Caco-2 (cell line): ENCODE measurements around the gene BRINP3. TPM values are rescaled to one million over a fixed set of nuclear protein-coding genes. Genes with fewer than 3 reads are reported as not detected.

Source experiments
- BruUV-seq: library from RNA; stranded (reverse); fragments of 400-500 nt; replicated peaks from 2 replicates; lab custom pipeline; 2021; lab: Mats Ljungman, UMichigan
- CTCF ChIA-PET: fragments of 300-600 bp; sonication (Branson Sonifier 250); formaldehyde crosslinking; loops from one replicate; lab custom pipeline; 2022; ENCODE audit warnings: antibody characterized with exemption; lab: Charles Lee
- POLR2A ChIA-PET: fragments of 300-600 bp; sonication (Branson Sonifier 250); formaldehyde crosslinking; loops from one replicate; lab custom pipeline; 2022; ENCODE audit warnings: antibody characterized with exemption; lab: Charles Lee
- DNase-seq, 2 experiments: peaks; one replicate each; pipeline versions ENCODE4 v3.0.0 to v3.0.0-alpha.2; 2020 to 2022
- H3K27me3 ChIP-seq: replicated peaks from 2 replicates; pipeline ENCODE4 v1.6.0; 2011; ENCODE audit warnings: low read length; ENCODE audit not compliant: control insufficient read depth, insufficient read depth
- H3K36me3 ChIP-seq: 2 replicates; pipeline ENCODE4 v1.5.1; 2011; ENCODE audit warnings: low read length; ENCODE audit not compliant: control insufficient read depth, insufficient read depth
- H3K4me1 ChIP-seq: fragments of 250-450 bp; sonication (Bioruptor Pico); 2 replicates; pipeline ENCODE4 v1.5.1; 2020; ENCODE audit warnings: mild to moderate bottlenecking
- H3K4me3 ChIP-seq: 2 replicates; pipeline ENCODE4 v1.5.1; 2011; ENCODE audit warnings: low read depth, mild to moderate bottlenecking, control low read depth, low read length
- H3K9me3 ChIP-seq: fragments of 250-450 bp; sonication (Bioruptor Pico); 2 replicates; pipeline ENCODE4 v1.5.1; 2020; ENCODE audit warnings: mild to moderate bottlenecking, moderate library complexity
- H3K27ac Mint-ChIP-seq: one replicate; pipeline ENCODE4 v1.8.0; 2022; ENCODE audit warnings: mixed read lengths; ENCODE audit not compliant: unreplicated experiment
- H3K27me3 Mint-ChIP-seq: one replicate; pipeline ENCODE4 v1.8.0; 2022; ENCODE audit warnings: mixed read lengths; ENCODE audit not compliant: insufficient read depth, unreplicated experiment
- H3K36me3 Mint-ChIP-seq: one replicate; pipeline ENCODE4 v1.8.0; 2022; ENCODE audit warnings: mild to moderate bottlenecking, mixed read lengths; ENCODE audit not compliant: insufficient read depth, unreplicated experiment
- H3K4me1 Mint-ChIP-seq: one replicate; pipeline ENCODE4 v1.8.0; 2022; ENCODE audit warnings: low read depth, mixed read lengths; ENCODE audit not compliant: unreplicated experiment
- H3K4me3 Mint-ChIP-seq: one replicate; pipeline ENCODE4 v1.8.0; 2022; ENCODE audit warnings: mild to moderate bottlenecking, moderate library complexity, mixed read lengths; ENCODE audit not compliant: unreplicated experiment
- H3K9me3 Mint-ChIP-seq: one replicate; pipeline ENCODE4 v1.8.0; 2022; ENCODE audit warnings: mixed read lengths; ENCODE audit not compliant: unreplicated experiment
- intact Hi-C: fragments of 100-400 bp; cut with micrococcal nuclease; formaldehyde crosslinking; loops from one replicate; pipeline ENCODE4 v1.10.0; 2022; ENCODE audit not compliant: unreplicated experiment
- total RNA-seq: library from RNA; stranded (reverse); gene quantifications from 2 replicates; pipeline ENCODE4 v1.2.3, GENCODE V29; 2022
- TF ChIP-seq, protein P1 (sequence below), 2 experiments: fragments of 200-600 bp in 1 of 2; IDR thresholded peaks; 1 replicate in 1 of 2; 2 replicates in 1 of 2; pipeline versions ENCODE4 v1.5.1 to v1.8.0; 2011 to 2022; ENCODE audit warnings: antibody characterized with exemption in 1 of 2, control low read depth in 1 of 2, inconsistent platforms in 1 of 2, low read depth in 1 of 2, low read length in 1 of 2, mild to moderate bottlenecking in 1 of 2, moderate library complexity in 1 of 2; ENCODE audit not compliant: insufficient read depth in 1 of 2, severe bottlenecking in 1 of 2, unreplicated experiment in 1 of 2

BRINP3 gene
- total RNA-seq, 1 experiment from 2014 or later, result not detected

- intact Hi-C loops, result no loop called here
- ChIA-PET POLR2A (no interaction called here), CTCF (no interaction called here)
- no peaks in the 10 kb centered on the region for H3K4me1 ChIP-seq
- no peaks in the 10 kb centered on the region for H3K27me3 ChIP-seq
- Mint-ChIP-seq H3K9me3 (no peaks in the 10 kb centered on the region), H3K36me3 (no peaks in the 10 kb centered on the region), H3K4me3 (no peak overlapping the region), H3K4me1 (no peaks in the 10 kb centered on the region), H3K27me3 (peaks cover 9% of the 10 kb centered on the region), H3K27ac (no peak overlapping the region)
- TF ChIP-seq, protein P1, sequence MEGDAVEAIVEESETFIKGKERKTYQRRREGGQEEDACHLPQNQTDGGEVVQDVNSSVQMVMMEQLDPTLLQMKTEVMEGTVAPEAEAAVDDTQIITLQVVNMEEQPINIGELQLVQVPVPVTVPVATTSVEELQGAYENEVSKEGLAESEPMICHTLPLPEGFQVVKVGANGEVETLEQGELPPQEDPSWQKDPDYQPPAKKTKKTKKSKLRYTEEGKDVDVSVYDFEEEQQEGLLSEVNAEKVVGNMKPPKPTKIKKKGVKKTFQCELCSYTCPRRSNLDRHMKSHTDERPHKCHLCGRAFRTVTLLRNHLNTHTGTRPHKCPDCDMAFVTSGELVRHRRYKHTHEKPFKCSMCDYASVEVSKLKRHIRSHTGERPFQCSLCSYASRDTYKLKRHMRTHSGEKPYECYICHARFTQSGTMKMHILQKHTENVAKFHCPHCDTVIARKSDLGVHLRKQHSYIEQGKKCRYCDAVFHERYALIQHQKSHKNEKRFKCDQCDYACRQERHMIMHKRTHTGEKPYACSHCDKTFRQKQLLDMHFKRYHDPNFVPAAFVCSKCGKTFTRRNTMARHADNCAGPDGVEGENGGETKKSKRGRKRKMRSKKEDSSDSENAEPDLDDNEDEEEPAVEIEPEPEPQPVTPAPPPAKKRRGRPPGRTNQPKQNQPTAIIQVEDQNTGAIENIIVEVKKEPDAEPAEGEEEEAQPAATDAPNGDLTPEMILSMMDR (IDR thresholded peaks at IDR 0.05; ENCODE audit: insufficient read depth in 1 of 2, low read depth in 1 of 2, low read length in 1 of 2, severe bottlenecking in 1 of 2, unreplicated experiment in 1 of 2), result no peak
- H3K9me3 ChIP-seq, result no peaks in the 10 kb centered on the region
- no peak overlapping the region for H3K4me3 ChIP-seq
- no TSS peak for BruUV-seq
- no peaks in the 10 kb centered on the region for H3K36me3 ChIP-seq
- no peak for DNase-seq
Observed at GRCh38 chr1:190259424-190259823, 218.2 kb downstream of the BRINP3 start.

DNA sequence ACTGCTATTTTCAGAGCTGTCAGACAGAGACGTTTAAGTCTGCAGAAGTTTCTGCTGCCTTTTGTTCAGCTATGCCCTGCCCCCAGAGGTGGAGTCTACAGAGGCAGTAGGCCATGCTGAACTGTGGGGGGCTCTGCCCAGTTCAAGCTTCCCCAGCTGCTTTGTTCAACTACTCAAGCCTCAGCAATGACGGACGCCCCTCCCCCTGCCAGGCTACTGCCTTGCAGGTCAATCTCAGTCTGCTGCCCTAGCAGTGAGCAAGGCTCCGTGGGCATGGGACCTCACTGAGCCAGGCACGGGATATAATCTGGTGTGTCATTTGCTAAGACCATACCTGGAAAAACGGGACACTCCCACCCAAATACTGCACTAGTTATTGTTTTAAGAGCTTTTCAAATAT, 219.7 kb downstream of the BRINP3 start:
- Mint-ChIP-seq H3K36me3 (no peaks in the 10 kb centered on the region), H3K4me1 (no peaks in the 10 kb centered on the region)
- no TSS peak for BruUV-seq

GRCh38 chr1:190252046-190252445, 225.6 kb downstream of the BRINP3 start:
- ChIA-PET CTCF (no interaction called here), POLR2A (no interaction called here)
- Mint-ChIP-seq H3K36me3 (no peaks in the 10 kb centered on the region), H3K27me3 (peaks cover 6% of the 10 kb centered on the region), H3K27ac (no peak overlapping the region), H3K4me1 (no peaks in the 10 kb centered on the region), H3K9me3 (no peaks in the 10 kb centered on the region), H3K4me3 (no peak overlapping the region)
- TF ChIP-seq, protein P1 (IDR thresholded peaks at IDR 0.05; ENCODE audit: insufficient read depth in 1 of 2, low read depth in 1 of 2, low read length in 1 of 2, severe bottlenecking in 1 of 2, unreplicated experiment in 1 of 2), result no peak
- Histone ChIP-seq H3K4me3 (no peak overlapping the region), H3K4me1 (no peaks in the 10 kb centered on the region), H3K9me3 (no peaks in the 10 kb centered on the region), H3K27me3 (no peaks in the 10 kb centered on the region), H3K36me3 (no peaks in the 10 kb centered on the region)
- intact Hi-C loops, result no loop called here
- BruUV-seq, result no TSS peak
- no peak for DNase-seq

More for the DNA sequence above, 219.7 kb downstream of the BRINP3 start:
- no peak overlapping the region for H3K27ac Mint-ChIP-seq
- Histone ChIP-seq H3K4me3 (no peak overlapping the region), H3K36me3 (no peaks in the 10 kb centered on the region), H3K4me1 (no peaks in the 10 kb centered on the region), H3K27me3 (no peaks in the 10 kb centered on the region), H3K9me3 (no peaks in the 10 kb centered on the region)
- no peak for DNase-seq
- TF ChIP-seq, protein P1 (IDR thresholded peaks at IDR 0.05; ENCODE audit: insufficient read depth in 1 of 2, low read depth in 1 of 2, low read length in 1 of 2, severe bottlenecking in 1 of 2, unreplicated experiment in 1 of 2), result no peak
- peaks cover 9% of the 10 kb centered on the region for H3K27me3 Mint-ChIP-seq
- H3K4me3 Mint-ChIP-seq, result no peak overlapping the region
- ChIA-PET POLR2A (no interaction called here), CTCF (no interaction called here)
- intact Hi-C loops, result no loop called here
- H3K9me3 Mint-ChIP-seq, result no peaks in the 10 kb centered on the region
